GM23248 (cell line): ENCODE results near the gene PXDN.

Experiments used
- EZH2 ChIP-seq: fragments of 200-600 bp; sonication (generic); IDR thresholded peaks from 2 replicates; pipeline ENCODE4 v1.6.1; 2018; ENCODE audit warnings: antibody characterized with exemption, mild to moderate bottlenecking; ENCODE audit not compliant: insufficient read depth, poor library complexity, severe bottlenecking
- EZH2phosphoT487 ChIP-seq: fragments of 200-600 bp; sonication (generic); IDR thresholded peaks from 2 replicates; pipeline ENCODE4 v1.6.1; 2018; ENCODE audit warnings: antibody characterized with exemption, moderate library complexity, mild to moderate bottlenecking, low read depth; ENCODE audit not compliant: insufficient read depth

DNA sequence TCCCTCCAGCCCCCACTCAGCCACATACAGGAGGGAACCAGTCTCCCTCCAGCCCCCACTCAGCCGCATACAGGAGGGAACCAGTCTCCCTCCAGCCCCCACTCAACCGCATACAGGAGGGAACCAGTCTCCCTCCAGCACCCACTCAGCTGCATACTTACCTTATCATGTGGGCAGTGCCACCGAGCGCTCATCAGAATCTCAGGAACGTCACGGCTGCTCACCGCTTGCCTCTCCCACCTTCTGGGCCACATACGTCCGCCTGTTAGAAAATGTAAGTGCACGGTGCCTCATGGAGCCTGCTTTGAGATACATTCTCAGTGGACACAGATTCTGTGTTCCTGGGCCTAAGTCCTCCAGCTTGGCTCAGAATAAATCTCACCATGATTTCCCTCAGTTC is 124.8 kb downstream of the PXDN start:
- TF ChIP-seq EZH2 (no peak), EZH2phosphoT487 (no peak)
